ENCODE data around the gene C1QTNF6. TPM values are rescaled to one million over a fixed set of nuclear protein-coding genes. Genes with fewer than 3 reads are reported as not detected.

C1QTNF6 gene
- total and polyA plus RNA-seq, 2 donors (not counting 3 experiments of a cell fraction or from before 2014, with no cell fraction given), result 20.2 to 27.6 TPM

DNA sequence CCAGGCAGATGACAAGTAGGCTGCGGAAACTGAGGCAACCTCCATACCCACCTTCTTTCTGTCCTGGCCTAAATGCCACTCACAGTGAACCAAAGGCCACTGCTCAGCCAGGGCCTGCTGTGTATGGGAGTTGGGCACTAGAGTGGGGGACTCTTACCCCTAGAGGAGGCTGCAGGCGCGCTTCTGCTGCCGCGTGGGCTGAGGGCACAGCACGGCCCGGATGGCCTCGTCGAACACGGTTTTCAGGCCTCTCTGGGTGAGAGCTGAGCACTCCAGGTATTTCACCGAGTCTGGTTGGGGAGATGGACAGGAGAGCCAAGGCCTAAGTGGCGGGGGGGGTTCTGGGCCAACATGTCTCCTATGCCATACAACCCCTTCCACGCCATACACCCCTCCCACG is 38.5 kb upstream of the C1QTNF6 start:
- intact Hi-C loops (cut with micrococcal nuclease), result no loop called here
- no peak overlapping the region for H2AFZ ChIP-seq (ENCODE audit: low read depth, low read length)
- H3K27me3 ChIP-seq (ENCODE audit: control insufficient read depth in 2 of 2, insufficient read depth in 2 of 2, low read length in 2 of 2), result no peaks in the 10 kb centered on the region
- CTCF ChIA-PET, result interaction anchor here (1.7 to 5.4 kb wide), 2 partner anchors 33 to 90 kb away, joined by 4 to 64 read pairs; no protein-coding TSS in a partner anchor
- H4K20me1 ChIP-seq (replicated peaks; ENCODE audit: control insufficient read depth, extremely low read depth, insufficient read depth, low read length), result no peaks in the 10 kb centered on the region
- H3K79me2 ChIP-seq (ENCODE audit: control insufficient read depth, insufficient read depth, low read length), result no peaks in the 10 kb centered on the region
- H3K9me1 ChIP-seq (replicated peaks; ENCODE audit: control insufficient read depth, extremely low read depth, insufficient read depth, low read length), result no peaks in the 10 kb centered on the region
- H3K4me1 ChIP-seq (ENCODE audit: control insufficient read depth, extremely low read depth, insufficient read depth, low read length), result peaks cover 27% of the 10 kb centered on the region
- no peak for FAIRE-seq
- no peak overlapping the region for H3K27ac ChIP-seq (ENCODE audit: insufficient read depth, low read depth, low read length)
- no peak overlapping the region for H3K4me3 ChIP-seq (replicated peaks in 1 of 3; ENCODE audit: insufficient read depth in 1 of 3, low read depth in 1 of 3, low read length in 3 of 3)
- POLR2A ChIA-PET, result no interaction called here
- DNase-seq (ENCODE audit: low read depth, low spot score), result no peak
- H3K9me3 ChIP-seq (replicated peaks; ENCODE audit: control insufficient read depth, insufficient read depth, low read length), result no peaks in the 10 kb centered on the region
- no TSS peak for BruUV-seq (replicated peaks)
- H3K4me2 ChIP-seq (ENCODE audit: insufficient read depth, low read length), result no peak overlapping the region
- peaks cover 5 to 6% of the 10 kb centered on the region in 2 experiments for H3K36me3 ChIP-seq (ENCODE audit: control insufficient read depth in 2 of 2, extremely low read depth in 1 of 2, insufficient read depth in 2 of 2, low read length in 2 of 2)
- no peak for TF ChIP-seq JUN (IDR thresholded peaks at IDR 0.05; ENCODE audit: borderline replicate concordance, insufficient read depth, insufficient read length, low read depth)
- TF ChIP-seq GATA2 (IDR thresholded peaks at IDR 0.05; ENCODE audit: insufficient read depth, insufficient read length, low read depth, low read length), result no peak
- TF ChIP-seq CTCF (IDR thresholded peaks at IDR 0.05; ENCODE audit: extremely low read depth in 1 of 2, insufficient read depth in 1 of 2, low read depth in 1 of 2, low read length in 2 of 2), result no peak
- TF ChIP-seq, protein P1, sequence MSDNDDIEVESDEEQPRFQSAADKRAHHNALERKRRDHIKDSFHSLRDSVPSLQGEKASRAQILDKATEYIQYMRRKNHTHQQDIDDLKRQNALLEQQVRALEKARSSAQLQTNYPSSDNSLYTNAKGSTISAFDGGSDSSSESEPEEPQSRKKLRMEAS (IDR thresholded peaks at IDR 0.05; ENCODE audit: insufficient read depth, insufficient read length), result no peak
- no peak for TF ChIP-seq POLR2A (IDR thresholded peaks at IDR 0.05; ENCODE audit: low read depth, low read length)
- no peak for TF ChIP-seq EZH2 (IDR thresholded peaks at IDR 0.05; ENCODE audit: borderline replicate concordance, low read depth, low read length, severe bottlenecking)
- TF ChIP-seq FOS (IDR thresholded peaks at IDR 0.05; ENCODE audit: borderline replicate concordance, insufficient read depth, low read length), result no peak
- no peak for TF ChIP-seq MYC (IDR thresholded peaks at IDR 0.05; ENCODE audit: low read depth, low read length)
- no peak for TF ChIP-seq POLR2AphosphoS5 (IDR thresholded peaks at IDR 0.05; ENCODE audit: insufficient read depth, low read depth, low read length)
- H3K9ac ChIP-seq (replicated peaks; ENCODE audit: extremely low read depth, insufficient read depth, low read length), result no peak overlapping the region
- dilution Hi-C loops (cut with MboI; ENCODE audit: extremely low pct_ligation_motif_present, low sequenced_read_pairs), result no loop called here

All from endothelial cell of umbilical vein (primary cell).